SU-DHL-6 (cell line): ENCODE measurements around the gene B3GNT3.

Source experiments
- H2AFZ ChIP-seq: fragments of 200-600 bp; sonication (generic); 2 replicates; pipeline ENCODE4 v1.6.1; 2014; ENCODE audit warnings: low read depth, mild to moderate bottlenecking, moderate library complexity, mixed read lengths, antibody characterized with exemption, low read length; ENCODE audit not compliant: severe bottlenecking
- H3F3A ChIP-seq: fragments of 200-600 bp; shearing (Covaris generic); 2 replicates; pipeline ENCODE4 v1.6.0; 2016; ENCODE audit warnings: antibody characterized with exemption, mild to moderate bottlenecking; ENCODE audit not compliant: insufficient read depth
- H3K27ac ChIP-seq: fragments of 200-600 bp; sonication (generic); 2 replicates; pipeline ENCODE4 v1.5.1; 2016; ENCODE audit warnings: low read depth, mild to moderate bottlenecking, low read length, moderate library complexity, mixed read lengths
- H3K27me3 ChIP-seq: fragments of 200-600 bp; sonication (generic), shearing (Covaris generic); 2 replicates; pipeline ENCODE4 v1.6.0; 2014; ENCODE audit warnings: mild to moderate bottlenecking, low read length
- H3K36me3 ChIP-seq: fragments of 200-600 bp; sonication (generic); 2 replicates; pipeline ENCODE4 v1.6.1; 2014; ENCODE audit warnings: mild to moderate bottlenecking, low read length, mixed read lengths
- H3K4me2 ChIP-seq: fragments of 300-600, 200-600 bp; shearing (Covaris generic), sonication (generic); 2 replicates; pipeline ENCODE4 v1.6.0; 2014; ENCODE audit warnings: low read length, low read depth, mild to moderate bottlenecking; ENCODE audit not compliant: poor library complexity, severe bottlenecking
- H3K4me3 ChIP-seq: fragments of 200-600 bp; sonication (generic); 2 replicates; pipeline ENCODE4 v1.5.1; 2014; ENCODE audit warnings: antibody characterized with exemption, low read length, mild to moderate bottlenecking, mixed read lengths; ENCODE audit not compliant: insufficient read depth, poor library complexity, severe bottlenecking
- H3K79me2 ChIP-seq: fragments of 200-600 bp; sonication (generic); 2 replicates; pipeline ENCODE4 v1.6.1; 2014; ENCODE audit warnings: mild to moderate bottlenecking, low read length, moderate library complexity; ENCODE audit not compliant: insufficient read depth
- H3K9ac ChIP-seq: fragments of 200-600 bp; sonication (generic); 2 replicates; pipeline ENCODE4 v1.7.0; 2014; ENCODE audit warnings: mild to moderate bottlenecking, low read length
- H3K9me2 ChIP-seq: fragments of 200-600 bp; sonication (generic); replicated peaks from 2 replicates; pipeline ENCODE4 v1.6.1; 2014; ENCODE audit warnings: low read length; ENCODE audit not compliant: insufficient read depth
- H3K9me3 ChIP-seq: fragments of 200-600 bp; sonication (generic); 2 replicates; pipeline ENCODE4 v1.6.1; 2014; ENCODE audit warnings: low read length, mixed read lengths; ENCODE audit not compliant: insufficient read depth
- H4K20me1 ChIP-seq: fragments of 200-600 bp; sonication (generic); 2 replicates; pipeline ENCODE4 v1.6.1; 2014; ENCODE audit warnings: low read depth, mild to moderate bottlenecking, antibody characterized with exemption, low read length, moderate library complexity, mixed read lengths
- EZH2phosphoT487 ChIP-seq: fragments of 200-600 bp; sonication (generic), shearing (Covaris generic); conservative IDR thresholded peaks from 2 replicates; pipeline ENCODE4 v1.6.1; 2018; ENCODE audit warnings: mild to moderate bottlenecking, antibody characterized with exemption, low read length, moderate library complexity, mixed read lengths
- TF ChIP-seq, protein P1 (sequence below): fragments of 200-600 bp; sonication (generic); IDR thresholded peaks from one replicate; pipeline ENCODE4 v1.5.1; 2017; ENCODE audit warnings: antibody characterized with exemption, mild to moderate bottlenecking, low read length, moderate library complexity; ENCODE audit not compliant: insufficient read depth, poor library complexity, severe bottlenecking

Gene B3GNT3

DNA sequence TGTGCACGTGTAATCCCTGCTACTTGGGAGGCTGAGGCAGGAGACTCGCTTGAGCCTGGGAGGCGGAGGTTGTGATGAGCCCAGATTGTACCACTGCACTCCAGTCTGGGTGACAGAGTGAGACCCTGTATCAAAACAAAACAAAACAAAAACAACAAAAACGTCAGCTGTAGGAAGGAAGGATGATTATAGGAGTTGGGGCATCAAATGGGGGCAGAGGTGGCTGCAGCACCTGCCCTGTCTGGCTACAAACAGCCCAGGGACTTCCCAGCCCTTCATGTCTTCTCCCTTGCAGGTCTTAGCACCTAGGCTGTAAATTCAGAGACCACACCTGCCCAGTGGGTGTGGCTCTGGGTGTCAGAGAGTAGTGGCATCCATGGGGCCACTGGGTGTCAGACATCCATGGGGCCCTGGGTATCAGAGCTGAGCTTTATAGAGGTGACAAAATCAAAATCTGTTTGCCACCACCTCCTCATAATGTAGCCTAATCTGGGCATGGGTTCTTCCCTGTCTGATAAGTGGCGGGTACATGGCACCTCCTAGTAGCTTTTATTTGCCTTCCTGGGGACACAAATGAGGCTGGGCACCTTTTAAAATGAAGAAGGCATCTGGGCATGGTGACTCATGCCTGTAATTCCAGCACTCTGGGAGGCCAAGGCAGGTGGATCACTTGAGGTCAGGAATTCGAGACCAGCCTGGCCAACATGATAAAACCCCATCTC, 4.7 kb upstream of the B3GNT3 start:
- no peaks in the 10 kb centered on the region for H3K79me2 ChIP-seq
- no peak overlapping the region for H3K4me3 ChIP-seq
- no peak for TF ChIP-seq EZH2phosphoT487
- TF ChIP-seq, protein P1, sequence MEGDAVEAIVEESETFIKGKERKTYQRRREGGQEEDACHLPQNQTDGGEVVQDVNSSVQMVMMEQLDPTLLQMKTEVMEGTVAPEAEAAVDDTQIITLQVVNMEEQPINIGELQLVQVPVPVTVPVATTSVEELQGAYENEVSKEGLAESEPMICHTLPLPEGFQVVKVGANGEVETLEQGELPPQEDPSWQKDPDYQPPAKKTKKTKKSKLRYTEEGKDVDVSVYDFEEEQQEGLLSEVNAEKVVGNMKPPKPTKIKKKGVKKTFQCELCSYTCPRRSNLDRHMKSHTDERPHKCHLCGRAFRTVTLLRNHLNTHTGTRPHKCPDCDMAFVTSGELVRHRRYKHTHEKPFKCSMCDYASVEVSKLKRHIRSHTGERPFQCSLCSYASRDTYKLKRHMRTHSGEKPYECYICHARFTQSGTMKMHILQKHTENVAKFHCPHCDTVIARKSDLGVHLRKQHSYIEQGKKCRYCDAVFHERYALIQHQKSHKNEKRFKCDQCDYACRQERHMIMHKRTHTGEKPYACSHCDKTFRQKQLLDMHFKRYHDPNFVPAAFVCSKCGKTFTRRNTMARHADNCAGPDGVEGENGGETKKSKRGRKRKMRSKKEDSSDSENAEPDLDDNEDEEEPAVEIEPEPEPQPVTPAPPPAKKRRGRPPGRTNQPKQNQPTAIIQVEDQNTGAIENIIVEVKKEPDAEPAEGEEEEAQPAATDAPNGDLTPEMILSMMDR, result no peak
- no peak overlapping the region for H3K9ac ChIP-seq
- H3K9me2 ChIP-seq, result no peaks in the 10 kb centered on the region
- H4K20me1 ChIP-seq, result no peaks in the 10 kb centered on the region
- H3K36me3 ChIP-seq, result no peaks in the 10 kb centered on the region
- H3F3A ChIP-seq, result no peaks in the 10 kb centered on the region
- no peak overlapping the region for H2AFZ ChIP-seq
- no peak overlapping the region for H3K4me2 ChIP-seq
- no peak overlapping the region for H3K27ac ChIP-seq
- no peaks in the 10 kb centered on the region for H3K9me3 ChIP-seq
- no peaks in the 10 kb centered on the region for H3K27me3 ChIP-seq

DNA sequence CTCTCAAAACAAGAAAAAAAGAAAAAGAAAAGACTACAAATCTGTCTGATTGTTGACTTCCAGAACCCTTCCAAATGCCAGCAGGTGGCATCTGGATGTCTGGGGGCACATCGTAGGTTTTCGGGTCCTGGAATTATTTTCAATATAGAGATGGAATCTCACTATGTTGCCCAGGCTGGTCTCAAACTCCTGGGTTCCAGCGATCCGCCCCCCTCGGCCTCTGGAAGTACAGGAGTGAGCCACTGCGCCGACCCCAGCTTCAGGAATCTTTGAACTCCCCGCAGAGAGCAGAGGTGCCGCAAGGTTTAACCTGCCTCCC, 567 bp upstream of the B3GNT3 start:
- no peak overlapping the region for H2AFZ ChIP-seq
- H4K20me1 ChIP-seq, result no peaks in the 10 kb centered on the region
- H3F3A ChIP-seq, result no peaks in the 10 kb centered on the region
- no peak overlapping the region for H3K4me3 ChIP-seq
- no peak overlapping the region for H3K9ac ChIP-seq
- no peaks in the 10 kb centered on the region for H3K9me2 ChIP-seq
- TF ChIP-seq, protein P1, result no peak
- no peak for TF ChIP-seq EZH2phosphoT487
- no peaks in the 10 kb centered on the region for H3K79me2 ChIP-seq
- H3K27ac ChIP-seq, result no peak overlapping the region
- no peaks in the 10 kb centered on the region for H3K27me3 ChIP-seq
- H3K36me3 ChIP-seq, result no peaks in the 10 kb centered on the region
- H3K9me3 ChIP-seq, result no peaks in the 10 kb centered on the region
- no peak overlapping the region for H3K4me2 ChIP-seq

DNA sequence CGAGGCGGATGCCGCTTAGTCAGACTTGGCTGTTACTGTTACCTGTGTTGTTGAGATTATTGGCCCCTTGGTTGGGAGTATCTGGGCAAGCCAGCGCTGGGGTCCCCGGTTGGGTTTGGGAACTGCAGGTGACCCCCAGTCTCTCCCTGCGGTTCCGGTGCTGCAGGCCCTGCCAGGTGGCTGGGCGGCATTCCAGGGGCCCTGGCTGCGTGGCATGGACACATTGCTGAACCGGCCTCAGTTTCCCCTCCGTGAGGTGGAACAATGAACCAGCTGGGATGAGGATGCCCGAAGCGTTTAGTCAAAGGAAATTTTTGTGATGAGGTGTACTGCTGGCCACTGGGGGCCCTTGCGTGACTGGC, 538 bp downstream of the B3GNT3 start:
- Histone ChIP-seq H2AFZ (no peak overlapping the region), H3K79me2 (no peaks in the 10 kb centered on the region), H3K4me2 (no peak overlapping the region), H3K9me2 (no peaks in the 10 kb centered on the region), H3K9me3 (no peaks in the 10 kb centered on the region), H3K27ac (no peak overlapping the region), H3K9ac (no peak overlapping the region), H3K27me3 (no peaks in the 10 kb centered on the region), H4K20me1 (no peaks in the 10 kb centered on the region), H3K36me3 (no peaks in the 10 kb centered on the region), H3K4me3 (no peak overlapping the region), H3F3A (no peaks in the 10 kb centered on the region)
- TF ChIP-seq, protein P1, result no peak
- TF ChIP-seq EZH2phosphoT487, result no peak
